ENCODE results near the gene ST6GALNAC5.

Gene ST6GALNAC5

DNA sequence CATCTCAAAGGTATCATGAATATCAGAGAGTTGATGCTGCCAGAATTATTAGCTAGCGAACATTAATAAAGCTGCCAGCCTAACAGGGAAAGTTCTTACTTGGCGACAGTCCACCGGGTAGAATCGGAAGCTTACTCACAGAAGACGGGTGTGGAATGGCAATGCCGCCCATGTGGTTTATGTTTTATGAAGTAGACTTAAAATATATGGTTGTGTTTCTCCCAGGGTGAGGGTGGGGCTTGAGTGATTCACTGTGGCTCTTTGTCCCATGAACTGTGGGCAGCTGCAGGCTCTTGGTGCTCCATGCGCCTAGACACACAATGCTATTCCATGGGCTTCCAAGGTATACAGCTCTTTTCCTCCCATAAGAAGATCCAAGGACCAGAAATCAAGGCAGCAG is 189.2 kb downstream of the ST6GALNAC5 start:
- DNase-seq: no peak

DNA sequence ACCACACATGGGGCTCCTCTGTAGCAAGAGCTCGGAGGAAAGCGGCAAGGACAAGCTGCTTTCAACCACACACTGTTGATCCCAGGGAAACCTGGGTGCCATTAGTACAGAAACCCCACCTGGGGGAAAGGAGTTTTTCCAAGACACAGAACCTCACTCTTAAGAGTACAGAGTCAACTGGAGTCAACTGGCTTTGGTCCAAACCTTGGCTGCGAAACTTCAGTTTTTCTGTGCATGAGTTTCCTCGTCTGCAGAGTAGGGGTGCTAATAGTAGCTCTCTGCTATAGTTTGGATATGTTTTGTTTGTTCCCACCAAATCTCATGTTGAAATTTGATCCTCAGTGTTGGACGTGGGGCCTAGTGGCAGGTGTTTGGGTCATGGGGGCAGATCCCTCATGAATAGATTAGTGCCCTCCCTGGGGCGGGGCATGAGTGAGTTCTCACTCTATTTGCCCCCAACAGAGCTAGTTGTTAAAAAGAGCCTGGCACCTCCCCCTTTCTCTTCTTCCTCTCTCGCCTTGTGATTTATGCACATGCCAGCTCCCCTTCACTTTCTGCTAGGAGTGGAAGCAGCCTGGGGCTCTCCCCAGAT is 190.8 kb downstream of the ST6GALNAC5 start:
- DNase-seq: no peak

DNA sequence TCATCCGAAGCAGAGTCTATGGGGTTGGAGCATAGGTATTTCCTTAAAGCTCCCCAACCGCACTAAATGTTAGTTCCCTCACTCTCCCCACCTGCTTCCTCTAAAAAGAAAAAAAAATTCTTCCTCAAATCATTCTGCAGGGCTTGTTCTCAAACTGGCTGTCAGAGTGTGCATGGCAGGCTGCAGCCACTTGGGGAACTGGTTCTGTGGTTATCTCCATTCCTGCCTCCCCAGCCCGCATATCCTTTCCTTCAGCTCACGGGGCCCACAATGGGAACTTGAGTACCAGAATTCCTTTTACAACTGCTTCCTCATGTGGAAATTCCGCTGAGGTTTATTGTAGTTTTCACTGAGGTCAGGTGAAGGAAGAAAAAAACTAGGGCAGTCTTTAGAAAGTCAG is 192.7 kb downstream of the ST6GALNAC5 start:
- peak; percentile 18 for DNase-seq

DNA sequence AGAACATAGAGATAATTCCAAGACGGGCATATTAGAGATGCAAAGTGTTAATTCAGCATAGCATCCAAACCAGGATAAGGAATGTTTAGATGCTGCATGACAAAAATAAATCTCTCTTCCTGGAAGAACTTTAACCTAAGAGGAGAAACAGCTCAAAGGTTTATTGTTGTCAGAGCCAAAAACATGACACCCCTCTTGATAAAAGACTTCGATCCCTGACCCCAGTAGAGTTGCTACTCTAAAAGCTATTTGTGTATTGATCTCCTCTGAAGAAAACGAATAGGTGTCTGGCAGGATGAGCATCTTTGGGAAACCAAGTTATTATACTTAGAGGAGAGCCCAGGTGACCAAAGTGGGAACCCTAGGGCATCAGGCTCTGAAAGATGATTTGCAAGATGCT is 193.9 kb downstream of the ST6GALNAC5 start:
- DNase-seq: no peak

- DNase-seq: no peak
Observed at GRCh38 chr1:77063118-77063517, 195.8 kb downstream of the ST6GALNAC5 start.

DNA sequence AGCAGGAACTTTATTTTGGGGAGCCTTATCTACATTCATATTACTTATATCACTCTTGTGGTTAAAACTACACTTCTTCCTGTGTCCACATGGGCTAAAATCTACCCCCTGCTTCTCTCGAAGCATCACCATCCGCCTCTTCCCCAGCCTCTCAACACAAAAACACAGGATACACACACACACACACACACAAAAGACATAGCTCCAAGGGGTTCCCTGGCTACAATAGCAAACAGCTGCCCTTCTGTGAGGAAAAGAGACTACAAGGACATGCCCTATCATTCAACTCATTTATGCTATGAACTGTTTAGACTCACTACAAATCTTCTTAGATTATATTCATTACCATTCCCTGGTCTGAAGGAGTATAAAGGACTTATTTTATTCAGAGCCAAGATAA is 197.0 kb downstream of the ST6GALNAC5 start:
- DNase-seq: no peak

GRCh38 chr1:77065693-77066342 is 198.5 kb downstream of the ST6GALNAC5 start:
- no peak for DNase-seq

DNA sequence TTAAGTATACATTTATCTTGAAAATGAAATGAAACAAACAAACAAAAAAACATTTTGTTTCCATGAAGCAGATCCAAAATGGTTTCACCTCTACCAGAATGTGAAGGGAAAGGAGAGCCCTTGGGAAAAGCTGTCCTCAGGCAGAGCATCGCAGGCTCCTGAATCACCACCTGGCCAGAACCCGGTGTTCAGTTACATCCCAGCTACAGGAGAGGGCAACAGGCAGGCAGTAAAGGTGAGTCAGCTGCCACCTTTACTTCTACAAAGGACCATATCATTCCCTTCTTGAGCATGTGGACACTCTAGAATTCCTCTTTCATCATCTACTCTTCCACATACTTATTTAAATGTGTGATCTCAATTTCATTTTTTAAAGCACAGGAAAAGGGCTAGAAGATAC is 200.7 kb downstream of the ST6GALNAC5 start:
- no peak for DNase-seq

DNA sequence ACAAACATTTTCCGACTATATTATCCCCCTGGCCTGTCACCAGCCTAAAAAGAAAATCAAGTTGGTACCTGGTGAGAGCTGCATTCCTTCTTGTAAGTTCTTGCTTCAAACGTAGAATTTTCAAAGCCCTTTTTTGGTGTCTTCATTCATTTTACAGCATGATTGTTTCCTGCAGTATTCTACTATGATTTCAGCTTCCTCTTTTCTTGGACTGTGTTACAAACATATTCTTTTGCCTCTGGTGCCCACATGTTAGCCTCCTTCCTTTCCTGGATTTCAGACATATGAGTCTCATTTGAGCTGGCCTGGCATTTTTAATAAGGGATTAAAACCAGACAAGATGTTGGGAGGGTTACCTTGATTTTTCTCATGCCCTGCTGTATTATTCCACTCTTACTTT is 209.5 kb downstream of the ST6GALNAC5 start:
- peak; percentile 2 for DNase-seq

GRCh38 chr1:77081834-77082233 is 214.6 kb downstream of the ST6GALNAC5 start:
- DNase-seq: no peak

GRCh38 chr1:77084457-77084856 is 217.2 kb downstream of the ST6GALNAC5 start:
- DNase-seq: no peak

- no peak for DNase-seq
Observed at GRCh38 chr1:77085109-77085508, 217.8 kb downstream of the ST6GALNAC5 start.

DNA sequence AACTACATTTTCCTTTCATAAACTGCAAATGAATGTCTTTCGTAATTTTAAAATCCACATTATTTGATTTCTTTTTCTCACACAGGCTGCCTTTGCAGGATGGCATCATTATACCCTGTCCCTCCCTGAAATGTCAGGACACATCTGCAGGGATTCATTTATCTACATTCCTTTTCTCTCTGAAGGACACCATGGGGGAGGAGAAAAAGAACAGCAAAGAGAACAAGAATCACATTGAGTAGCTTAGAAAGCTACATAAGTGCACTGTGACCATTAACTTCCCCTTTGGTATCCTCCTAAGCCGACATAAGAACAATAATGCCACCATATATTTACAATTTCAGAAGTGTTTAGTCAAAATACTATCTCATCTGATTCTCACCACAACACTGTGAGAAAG is 222.5 kb downstream of the ST6GALNAC5 start:
- no peak for DNase-seq

DNA sequence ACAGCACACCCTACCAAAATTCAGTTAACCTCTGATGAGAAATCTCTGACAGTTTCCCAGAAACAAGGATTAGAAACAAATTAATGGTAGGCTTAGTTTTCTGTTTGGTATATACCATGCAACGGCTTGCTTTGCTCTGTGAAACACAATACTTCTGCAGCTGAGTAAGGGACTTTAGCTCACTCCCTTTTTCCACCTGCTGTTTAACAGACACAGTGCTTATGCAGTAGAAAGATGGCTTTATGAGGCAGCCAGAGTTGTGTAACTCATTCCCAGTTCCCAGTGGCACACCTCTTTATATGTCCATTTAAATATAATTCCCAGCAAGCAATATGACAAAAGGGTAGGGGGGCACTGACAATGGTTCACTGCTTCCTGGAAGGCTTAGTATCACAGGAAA is 228.0 kb downstream of the ST6GALNAC5 start:
- DNase-seq: no peak

- no peak for DNase-seq
Observed at GRCh38 chr1:77096496-77097255, 229.4 kb downstream of the ST6GALNAC5 start.

GRCh38 chr1:77100875-77101274 is 233.6 kb downstream of the ST6GALNAC5 start:
- DNase-seq: no peak

DNA sequence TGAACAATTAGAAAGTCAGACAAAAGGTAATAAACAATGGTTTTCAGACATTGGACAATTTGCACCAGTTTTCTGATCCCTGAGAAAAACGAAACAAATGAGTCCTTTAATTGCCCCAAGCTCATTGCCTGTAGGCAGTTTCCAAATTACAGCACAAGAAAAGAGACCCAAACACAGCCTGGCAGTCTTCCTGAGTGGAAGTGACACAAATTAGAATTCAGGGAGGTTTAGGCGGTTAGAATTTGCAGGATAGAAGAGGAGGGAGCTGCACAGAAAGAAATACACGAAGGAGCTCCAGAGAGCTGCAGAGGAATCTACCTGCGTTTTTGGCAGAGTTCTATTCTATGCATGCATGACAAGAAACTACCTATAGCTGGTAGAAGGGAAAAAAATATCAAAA is 236.2 kb downstream of the ST6GALNAC5 start:
- no peak for DNase-seq

GRCh38 chr1:77104672-77105071 is 237.4 kb downstream of the ST6GALNAC5 start:
- DNase-seq: no peak
